Spinal cord (tissue), 10 donors: ENCODE measurements around the gene GDNF. TPM values are rescaled to one million over a fixed set of nuclear protein-coding genes. Genes with fewer than 3 reads are reported as not detected.

Experiments
- DNase-seq, 6 donors: peaks; one replicate each; pipeline versions ENCODE4 v3.0.0 to v3.0.0-alpha.2; 2013 to 2015; ENCODE audit warnings: low spot score in 6 of 6, low read depth in 4 of 6
- H3K27ac ChIP-seq: one replicate; pipeline ENCODE4 v1.5.1; 2013; ENCODE audit warnings: low read depth, low read length, control low read depth
- H3K27me3 ChIP-seq: one replicate; pipeline ENCODE4 v1.6.1; 2013; ENCODE audit warnings: low read length; ENCODE audit not compliant: control insufficient read depth, insufficient read depth
- H3K36me3 ChIP-seq: one replicate; pipeline ENCODE4 v1.6.1; 2013; ENCODE audit warnings: low read length; ENCODE audit not compliant: control insufficient read depth, insufficient read depth
- H3K4me1 ChIP-seq: one replicate; pipeline ENCODE4 v1.6.1; 2013; ENCODE audit warnings: low read length; ENCODE audit not compliant: control insufficient read depth, insufficient read depth
- H3K4me3 ChIP-seq: one replicate; pipeline ENCODE4 v1.5.1; 2013; ENCODE audit warnings: low read depth, low read length, control low read depth
- H3K9me3 ChIP-seq: one replicate; pipeline ENCODE4 v1.6.1; 2013; ENCODE audit warnings: low read length; ENCODE audit not compliant: control insufficient read depth, insufficient read depth
- WGBS: methylation state at CpG from one replicate; pipeline ENCODE4 v1.1.5; 2013; ENCODE audit warnings: missing lambda C conversion rate; ENCODE audit not compliant: insufficient coverage; 5-methylcytosine and 5-hydroxymethylcytosine counted together
- polyA plus RNA-seq, 2 donors: library from polyadenylated mRNA; unstranded; fragments of 120-200 nt; gene quantifications; one replicate each; pipeline ENCODE4 v1.2.1, GENCODE V29; 2013; ENCODE audit not compliant: insufficient read length in 2 of 2
- total RNA-seq, 2 donors: library from RNA; depleted of rRNA in 1 of 2; stranded (reverse); fragments of 120-200 nt in 1 of 2; fragments of >200 nt in 1 of 2; gene quantifications; one replicate each; pipeline versions ENCODE4 v1.2.3 to v1.2.4, GENCODE V29; 2013 to 2014
- donor health status: healthy.

The GDNF gene
- total and polyA plus RNA-seq, 4 donors: 0.17 to 0.51 (median 0.43) TPM

GRCh38 chr5:37850226-37850865, 10.5 kb upstream of the GDNF start:
- H3K27ac ChIP-seq: no peak overlapping the region
- H3K27me3 ChIP-seq: peaks cover 3% of the 10 kb centered on the region
- WGBS: 75% methylated on average over 2 of the region's 3 CpGs
- no peaks in the 10 kb centered on the region for H3K4me1 ChIP-seq
- no peaks in the 10 kb centered on the region for H3K9me3 ChIP-seq
- no peak for DNase-seq
- no peaks in the 10 kb centered on the region for H3K36me3 ChIP-seq
- no peak overlapping the region for H3K4me3 ChIP-seq

- DNase-seq: no peak
- WGBS: no CpG with 5 or more reads among the region's 4 CpGs
These were observed 9.8 kb upstream of the GDNF start for GRCh38 chr5:37849641-37850040.

GRCh38 chr5:37847978-37848425, 8.2 kb upstream of the GDNF start:
- Histone ChIP-seq H3K4me1 (no peaks in the 10 kb centered on the region), H3K36me3 (no peaks in the 10 kb centered on the region), H3K27me3 (peaks cover 14% of the 10 kb centered on the region), H3K9me3 (no peaks in the 10 kb centered on the region), H3K4me3 (no peak overlapping the region), H3K27ac (no peak overlapping the region)
- no CpG with 5 or more reads among the region's 3 CpGs for WGBS
- no peak for DNase-seq

More at GRCh38 chr5:37849641-37850040, 9.8 kb upstream of the GDNF start:
- no peaks in the 10 kb centered on the region for H3K4me1 ChIP-seq
- H3K9me3 ChIP-seq: no peaks in the 10 kb centered on the region
- H3K27ac ChIP-seq: no peak overlapping the region
- peaks cover 3% of the 10 kb centered on the region for H3K27me3 ChIP-seq
- H3K36me3 ChIP-seq: no peaks in the 10 kb centered on the region
- no peak overlapping the region for H3K4me3 ChIP-seq

GRCh38 chr5:37846786-37847310, 7.0 kb upstream of the GDNF start:
- Histone ChIP-seq H3K27ac (no peak overlapping the region), H3K9me3 (no peaks in the 10 kb centered on the region), H3K36me3 (no peaks in the 10 kb centered on the region), H3K4me1 (no peaks in the 10 kb centered on the region), H3K4me3 (no peak overlapping the region), H3K27me3 (peaks cover 24% of the 10 kb centered on the region)
- no CpG with 5 or more reads among the region's 4 CpGs for WGBS
- no peak for DNase-seq

- H3K27ac ChIP-seq: no peak overlapping the region
- no peak for DNase-seq
- H3K4me1 ChIP-seq: peaks cover 12% of the 10 kb centered on the region
- WGBS: 38% methylated on average over 5 of the region's 6 CpGs
- H3K36me3 ChIP-seq: no peaks in the 10 kb centered on the region
- no peaks in the 10 kb centered on the region for H3K9me3 ChIP-seq
- peaks cover 48% of the 10 kb centered on the region for H3K27me3 ChIP-seq
- no peak overlapping the region for H3K4me3 ChIP-seq
These were observed 4.2 kb upstream of the GDNF start for GRCh38 chr5:37844009-37844408.

GRCh38 chr5:37842048-37842447, 2.2 kb upstream of the GDNF start:
- WGBS: 81% methylated on average over 8 of the region's 10 CpGs
- H3K36me3 ChIP-seq: no peaks in the 10 kb centered on the region
- H3K4me1 ChIP-seq: peaks cover 32% of the 10 kb centered on the region
- no peaks in the 10 kb centered on the region for H3K9me3 ChIP-seq
- no peak overlapping the region for H3K4me3 ChIP-seq
- no peak for DNase-seq
- H3K27ac ChIP-seq: no peak overlapping the region
- peaks cover 64% of the 10 kb centered on the region for H3K27me3 ChIP-seq

- DNase-seq: no peak
- Histone ChIP-seq H3K36me3 (no peaks in the 10 kb centered on the region), H3K9me3 (no peaks in the 10 kb centered on the region), H3K27me3 (peaks cover 73% of the 10 kb centered on the region), H3K27ac (no peak overlapping the region), H3K4me1 (peaks cover 40% of the 10 kb centered on the region), H3K4me3 (no peak overlapping the region)
- 73% methylated on average over 3 of the region's 6 CpGs for WGBS
These were observed 1.4 kb upstream of the GDNF start for GRCh38 chr5:37841203-37841602.

GRCh38 chr5:37840053-37841034, 503 bp upstream of the GDNF start:
- H3K27me3 ChIP-seq: peaks cover 82% of the 10 kb centered on the region

GRCh38 chr5:37838933-37839341, 904 bp downstream of the GDNF start:
- DNase-seq: peak in 1 of 6 donors; percentile 19
- 4% methylated on average over 21 of the region's 21 CpGs for WGBS
- Histone ChIP-seq H3K27ac (no peak overlapping the region), H3K36me3 (no peaks in the 10 kb centered on the region), H3K27me3 (peaks cover 93% of the 10 kb centered on the region), H3K4me3 (peak overlapping the region; percentile 30), H3K4me1 (peaks cover 57% of the 10 kb centered on the region), H3K9me3 (no peaks in the 10 kb centered on the region)

More at GRCh38 chr5:37840053-37841034, 503 bp upstream of the GDNF start:
- Histone ChIP-seq H3K4me3 (peak overlapping the region; percentile 27), H3K27ac (no peak overlapping the region), H3K36me3 (no peaks in the 10 kb centered on the region), H3K4me1 (peaks cover 43% of the 10 kb centered on the region), H3K9me3 (no peaks in the 10 kb centered on the region)
- DNase-seq: peak in 2 of 6 donors; percentile 54 to 59
- WGBS: 3% methylated on average over 58 of the region's 76 CpGs
